Right lobe of liver (tissue), 6 donors: ENCODE measurements around the gene FGFR3. TPM values are rescaled to one million over a fixed set of nuclear protein-coding genes. Genes with fewer than 3 reads are reported as not detected.

Source experiments
- ATAC-seq, 4 donors: fragments of 200-7000 bp; cut with Tn5 transposase; one replicate each; pipeline ENCODE4 v1.9.1; 2020; ENCODE audit warnings: mild to moderate bottlenecking in 4 of 4, moderate library complexity in 4 of 4
- DNase-seq, 3 donors: peaks; one replicate each; pipeline ENCODE4 v3.0.0-alpha.2; 2020
- H3K27ac ChIP-seq, 3 donors: fragments of 200-600 bp; one replicate each; pipeline ENCODE4 v1.8.0; 2022
- H3K27me3 ChIP-seq, 2 donors: fragments of 200-600 bp; one replicate each; pipeline ENCODE4 v1.8.0; 2022
- H3K36me3 ChIP-seq, 4 donors: fragments of 200-600 bp; sonication (generic) in 1 of 4; one replicate each; pipeline versions ENCODE4 v1.5.1 to v1.8.0; 2017 to 2022; ENCODE audit warnings: control low read depth in 1 of 4
- H3K4me1 ChIP-seq, 4 donors: fragments of 200-600 bp; sonication (generic) in 1 of 4; one replicate each; pipeline versions ENCODE4 v1.5.1 to v1.8.0; 2017 to 2022; ENCODE audit warnings: control low read depth in 1 of 4
- H3K4me3 ChIP-seq, 3 donors: fragments of 200-600 bp; one replicate each; pipeline ENCODE4 v1.8.0; 2022
- H3K9me3 ChIP-seq, 4 donors: fragments of 200-600 bp; sonication (generic) in 1 of 4; one replicate each; pipeline versions ENCODE4 v1.5.1 to v1.8.0; 2017 to 2022; ENCODE audit warnings: control low read depth in 1 of 4
- CTCF ChIP-seq, 4 donors: fragments of 200-600 bp in 3 of 4; fragments of 450-650 bp in 1 of 4; IDR thresholded peaks; one replicate each; pipeline versions ENCODE4 v1.5.1 to v1.8.0; 2016 to 2022; ENCODE audit warnings: antibody characterized with exemption in 4 of 4, mild to moderate bottlenecking in 2 of 4
- POLR2A ChIP-seq: fragments of 450-650 bp; IDR thresholded peaks from one replicate; pipeline ENCODE4 v1.6.1; 2017; ENCODE audit warnings: antibody characterized with exemption, mild to moderate bottlenecking
- WGBS: methylation state at CpG from one replicate; pipeline ENCODE4 v1.1.6; 2018; ENCODE audit warnings: low coverage, low lambda C conversion rate; ENCODE audit not compliant: insufficient coverage; ENCODE audit errors: missing lambda C conversion rate; 5-methylcytosine and 5-hydroxymethylcytosine counted together
- intact Hi-C, 2 donors: fragments of 100-400 bp; cut with DNase I; formaldehyde crosslinking; loops; one replicate each; pipeline versions ENCODE4 v1.11.2 to v1.14.1; 2022
- total RNA-seq, 6 experiments: library from RNA; depleted of rRNA in 2 of 6; stranded (reverse); fragments of >200 nt in 2 of 6; fragmentation: NEBNext Ultra II Directional in 3 of 6; extraction: Animal tissue kit (Norgen Biotek cat#: 25700) in 3 of 6; gene quantifications; one replicate each; pipeline versions ENCODE4 v1.1.0 to v1.2.4, GENCODE V29; 2016 to 2023
- donor health status: DM: no; HTN: yes; CAD: no.
- donor health status: DM: no; HTN: no; CAD: no.
- donor health status: DM: no; HTN: no; CAD: no.
- donor health status: DM: no; HTN: yes; CAD: no.
- donor health status: DM: no; HTN: yes; CAD: no.

The FGFR3 gene
- total RNA-seq, 6 experiments from 2014 or later: 14.3 to 30.0 (median 25.7) TPM

- intact Hi-C loops: no loop called here
- no peak overlapping the region for H3K4me3 ChIP-seq
- H3K4me1 ChIP-seq: no peaks in the 10 kb centered on the region
- 100% methylated on average over 1 of the region's 7 CpGs for WGBS
- DNase-seq (no peak), ATAC-seq (no peak)
- H3K27me3 ChIP-seq: no peaks in the 10 kb centered on the region
- H3K9me3 ChIP-seq: no peaks in the 10 kb centered on the region
- H3K36me3 ChIP-seq: peaks cover 0 to 89% (median 27%) of the 10 kb centered on the region in 4 donors
- TF ChIP-seq POLR2A: no peak
- no peak for TF ChIP-seq CTCF (IDR thresholded peaks at IDR 0.05)
- H3K27ac ChIP-seq: no peak overlapping the region
These were observed 43.6 kb downstream of the FGFR3 start for GRCh38 chr4:1836650-1837049.

GRCh38 chr4:1837069-1837468 is 44.0 kb downstream of the FGFR3 start:
- Histone ChIP-seq H3K27me3 (no peaks in the 10 kb centered on the region), H3K36me3 (peaks cover 0 to 85% (median 27%) of the 10 kb centered on the region in 4 donors), H3K27ac (no peak overlapping the region), H3K4me3 (no peak overlapping the region), H3K9me3 (no peaks in the 10 kb centered on the region), H3K4me1 (no peaks in the 10 kb centered on the region)
- WGBS: 88% methylated on average over 5 of the region's 10 CpGs
- intact Hi-C loops: no loop called here
- TF ChIP-seq POLR2A: no peak
- TF ChIP-seq CTCF (IDR thresholded peaks at IDR 0.05): no peak
- ATAC-seq: no peak
- no peak for DNase-seq

GRCh38 chr4:1839282-1839681 is 46.2 kb downstream of the FGFR3 start:
- intact Hi-C loops: no loop called here
- Histone ChIP-seq H3K27me3 (no peaks in the 10 kb centered on the region), H3K4me3 (no peak overlapping the region), H3K4me1 (no peaks in the 10 kb centered on the region), H3K9me3 (no peaks in the 10 kb centered on the region), H3K36me3 (peaks cover 0 to 75% (median 22%) of the 10 kb centered on the region in 4 donors), H3K27ac (no peak overlapping the region)
- 92% methylated on average over 3 of the region's 7 CpGs for WGBS
- TF ChIP-seq CTCF (IDR thresholded peaks at IDR 0.05): no peak
- TF ChIP-seq POLR2A: no peak
- ATAC-seq: no peak
- no peak for DNase-seq

GRCh38 chr4:1841201-1841886 is 48.3 kb downstream of the FGFR3 start:
- DNase-seq (no peak), ATAC-seq (no peak)
- Histone ChIP-seq H3K27me3 (no peaks in the 10 kb centered on the region), H3K4me3 (no peak overlapping the region), H3K4me1 (no peaks in the 10 kb centered on the region), H3K9me3 (no peaks in the 10 kb centered on the region), H3K36me3 (peaks cover 0 to 69% (median 15%) of the 10 kb centered on the region in 4 donors), H3K27ac (no peak overlapping the region)
- TF ChIP-seq POLR2A (no peak), CTCF (IDR thresholded peaks at IDR 0.05) (no peak)
- intact Hi-C loops: loop anchor here in 1 of 2 donors (10.0 kb wide), 1 partner anchor 53 kb away; no protein-coding TSS in a partner anchor
- WGBS: 83% methylated on average over 5 of the region's 31 CpGs
